Lower lobe of right lung (tissue), 2 donors: ENCODE measurements around the gene TFAP2A. TPM values are rescaled to one million over a fixed set of nuclear protein-coding genes. Genes with fewer than 3 reads are reported as not detected.

Experiments
- ATAC-seq, 2 donors: fragments of 200-7000 bp; cut with Tn5 transposase; one replicate each; pipeline ENCODE4 v1.9.1; 2020 to 2022; ENCODE audit warnings: mild to moderate bottlenecking in 2 of 2, moderate library complexity in 2 of 2
- DNase-seq: peaks from one replicate; pipeline ENCODE4 v3.0.0-alpha.2; 2020
- H3K27ac ChIP-seq: fragments of 200-600 bp; one replicate; pipeline ENCODE4 v1.8.0; 2022
- H3K27me3 ChIP-seq: fragments of 200-600 bp; one replicate; pipeline ENCODE4 v1.8.0; 2022; ENCODE audit warnings: low read depth
- H3K36me3 ChIP-seq: fragments of 200-600 bp; one replicate; pipeline ENCODE4 v1.8.0; 2022; ENCODE audit warnings: mild to moderate bottlenecking
- H3K4me1 ChIP-seq: fragments of 200-600 bp; one replicate; pipeline ENCODE4 v1.8.0; 2022
- H3K4me3 ChIP-seq: fragments of 200-600 bp; one replicate; pipeline ENCODE4 v1.8.0; 2022; ENCODE audit warnings: mild to moderate bottlenecking
- H3K9me3 ChIP-seq: fragments of 200-600 bp; one replicate; pipeline ENCODE4 v1.8.0; 2022
- CTCF ChIP-seq: fragments of 200-600 bp; IDR thresholded peaks from one replicate; pipeline ENCODE4 v1.8.0; 2022; ENCODE audit warnings: antibody characterized with exemption, mild to moderate bottlenecking
- intact Hi-C: fragments of 100-400 bp; cut with DNase I; formaldehyde crosslinking; loops from one replicate; pipeline ENCODE4 v1.11.0; 2022
- total RNA-seq: library from RNA; stranded (reverse); fragmentation: NEBNext Ultra II Directional; extraction: Animal tissue kit (Norgen Biotek cat#: 25700); gene quantifications from one replicate; pipeline ENCODE4 v1.2.1, GENCODE V29; 2021
- donor health status: DM: no; HTN: yes; CAD: no; lungs with severe emphysema.

TFAP2A gene
- total RNA-seq, 1 donor from 2014 or later = 0.47 TPM

- Histone ChIP-seq H3K27ac (no peak overlapping the region), H3K36me3 (no peaks in the 10 kb centered on the region), H3K4me3 (no peak overlapping the region), H3K9me3 (no peaks in the 10 kb centered on the region), H3K4me1 (no peaks in the 10 kb centered on the region), H3K27me3 (peaks cover 10% of the 10 kb centered on the region)
- DNase-seq (no peak), ATAC-seq (no peak)
- no peak for TF ChIP-seq CTCF
- intact Hi-C loops = no loop called here
Observed at GRCh38 chr6:10448096-10448495, 33.2 kb upstream of the TFAP2A start.

- Histone ChIP-seq H3K4me3 (no peak overlapping the region), H3K27ac (no peak overlapping the region), H3K27me3 (peaks cover 10% of the 10 kb centered on the region), H3K9me3 (no peaks in the 10 kb centered on the region), H3K4me1 (no peaks in the 10 kb centered on the region), H3K36me3 (no peaks in the 10 kb centered on the region)
- TF ChIP-seq CTCF = no peak
- DNase-seq (no peak), ATAC-seq (no peak)
- intact Hi-C loops = no loop called here
Observed at GRCh38 chr6:10446548-10446947, 31.7 kb upstream of the TFAP2A start.

GRCh38 chr6:10441655-10442009 is 26.8 kb upstream of the TFAP2A start:
- Histone ChIP-seq H3K36me3 (no peaks in the 10 kb centered on the region), H3K27ac (peak overlapping the region; percentile 46), H3K4me1 (no peaks in the 10 kb centered on the region), H3K4me3 (no peak overlapping the region), H3K27me3 (no peaks in the 10 kb centered on the region), H3K9me3 (no peaks in the 10 kb centered on the region)
- ATAC-seq = no peak
- no peak for DNase-seq
- intact Hi-C loops = no loop called here
- TF ChIP-seq CTCF = no peak

GRCh38 chr6:10441004-10441654 is 26.3 kb upstream of the TFAP2A start:
- Histone ChIP-seq H3K27me3 (no peaks in the 10 kb centered on the region), H3K36me3 (no peaks in the 10 kb centered on the region), H3K27ac (peak overlapping the region; percentile 46), H3K9me3 (no peaks in the 10 kb centered on the region), H3K4me1 (no peaks in the 10 kb centered on the region), H3K4me3 (no peak overlapping the region)
- DNase-seq (no peak), ATAC-seq (peak; percentile 94 to 95)
- TF ChIP-seq CTCF = no peak
- intact Hi-C loops = no loop called here

- Histone ChIP-seq H3K36me3 (no peaks in the 10 kb centered on the region), H3K9me3 (no peaks in the 10 kb centered on the region), H3K4me3 (no peak overlapping the region), H3K27me3 (no peaks in the 10 kb centered on the region), H3K27ac (no peak overlapping the region), H3K4me1 (no peaks in the 10 kb centered on the region)
- DNase-seq (no peak), ATAC-seq (no peak)
- intact Hi-C loops = no loop called here
- TF ChIP-seq CTCF = no peak
Observed at GRCh38 chr6:10437891-10438290, 23.0 kb upstream of the TFAP2A start.
